ENCODE measurements around the gene SLC25A44. TPM values are rescaled to one million over a fixed set of nuclear protein-coding genes. Genes with fewer than 3 reads are reported as not detected.

The SLC25A44 gene
- total RNA-seq, 1 donor from 2014 or later, result 15.3 TPM

GRCh38 chr1:156248323-156248683 lies 54.4 kb downstream of the SLC25A44 start:
- intact Hi-C loops (cut with micrococcal nuclease), result no loop called here
- no peak for ATAC-seq
- no peak for DNase-seq

GRCh38 chr1:156249593-156249992 lies 55.7 kb downstream of the SLC25A44 start:
- no peak for ATAC-seq
- intact Hi-C loops (cut with micrococcal nuclease), result no loop called here
- DNase-seq, result no peak

GRCh38 chr1:156251527-156251926 lies 57.6 kb downstream of the SLC25A44 start:
- peak; percentile 30 for ATAC-seq
- intact Hi-C loops (cut with micrococcal nuclease), result no loop called here
- DNase-seq, result no peak

GRCh38 chr1:156253634-156254033 lies 59.7 kb downstream of the SLC25A44 start:
- DNase-seq, result no peak
- intact Hi-C loops (cut with micrococcal nuclease), result no loop called here
- no peak for ATAC-seq

GRCh38 chr1:156257711-156258110 lies 63.8 kb downstream of the SLC25A44 start:
- ATAC-seq (no peak), DNase-seq (no peak)
- intact Hi-C loops (cut with micrococcal nuclease), result no loop called here

- DNase-seq (no peak), ATAC-seq (no peak)
- intact Hi-C loops (cut with micrococcal nuclease), result no loop called here
These were observed 65.0 kb downstream of the SLC25A44 start for GRCh38 chr1:156258859-156259258.

GRCh38 chr1:156259805-156260204 lies 65.9 kb downstream of the SLC25A44 start:
- DNase-seq, result no peak
- intact Hi-C loops (cut with micrococcal nuclease), result no loop called here
- ATAC-seq, result no peak

- ATAC-seq (no peak), DNase-seq (no peak)
- intact Hi-C loops (cut with micrococcal nuclease), result no loop called here
These were observed 67.0 kb downstream of the SLC25A44 start for GRCh38 chr1:156260896-156261295.

Other genes starting within 250 kb of the SLC25A44 start
- 61.2 TPM for gene ARHGEF2, start 215.6 kb upstream of the SLC25A44 start, total RNA-seq
- gene SSR2, start 173.2 kb upstream of the SLC25A44 start, total RNA-seq, result 75.8 TPM
- 33.9 TPM for gene UBQLN4, start 140.3 kb upstream of the SLC25A44 start, total RNA-seq
- gene LAMTOR2, start 139.3 kb upstream of the SLC25A44 start, total RNA-seq, result 65.6 TPM
- not detected for gene RAB25, start 132.9 kb upstream of the SLC25A44 start, total RNA-seq
- gene MEX3A, start 111.6 kb upstream of the SLC25A44 start, total RNA-seq, result 0.17 TPM
- 252 TPM for gene LMNA, start 79.4 kb upstream of the SLC25A44 start, total RNA-seq
- gene SEMA4A, start 40.5 kb upstream of the SLC25A44 start, total RNA-seq, result 0.69 TPM
- 65.1 TPM for gene PMF1, start 18.9 kb downstream of the SLC25A44 start, total RNA-seq
- gene BGLAP, start 48.1 kb downstream of the SLC25A44 start, total RNA-seq, result 1.1 TPM
- gene PAQR6, start 54.0 kb downstream of the SLC25A44 start, total RNA-seq, result 0.32 TPM
- 84.5 TPM for gene SMG5, start 88.7 kb downstream of the SLC25A44 start, total RNA-seq
- gene TMEM79, start 90.2 kb downstream of the SLC25A44 start, total RNA-seq, result 1.5 TPM
- gene GLMP, start 101.6 kb downstream of the SLC25A44 start, total RNA-seq, result 16.0 TPM
- gene VHLL, start 105.2 kb downstream of the SLC25A44 start, total RNA-seq, result not detected
- 131 TPM for gene CCT3, start 144.2 kb downstream of the SLC25A44 start, total RNA-seq
- gene TSACC, start 144.4 kb downstream of the SLC25A44 start, total RNA-seq, result not detected
- gene RHBG, start 175.1 kb downstream of the SLC25A44 start, total RNA-seq, result not detected

Measured in left ventricle myocardium superior (tissue), 1 donor.